BE2C (cell line): ENCODE measurements around the gene OVCH2.

Experiments
- DNase-seq: peaks from one replicate; pipeline ENCODE4 v3.0.0-alpha.2; 2020
- H3K27me3 ChIP-seq: fragments of 250-450 bp; sonication (Bioruptor Pico); 2 replicates; pipeline ENCODE4 v1.5.1; 2020; ENCODE audit warnings: mild to moderate bottlenecking
- H3K36me3 ChIP-seq: fragments of 250-450 bp; sonication (Bioruptor Pico); 2 replicates; pipeline ENCODE4 v1.5.1; 2020; ENCODE audit warnings: mild to moderate bottlenecking
- H3K4me1 ChIP-seq: fragments of 250-450 bp; sonication (Bioruptor Pico); 2 replicates; pipeline ENCODE4 v1.5.1; 2020
- H3K4me3 ChIP-seq: 2 replicates; pipeline ENCODE4 v1.5.1; 2011; ENCODE audit warnings: low read depth, low read length
- H3K9me3 ChIP-seq: fragments of 250-450 bp; sonication (Bioruptor Pico); 2 replicates; pipeline ENCODE4 v1.5.1; 2020
- TF ChIP-seq, protein P1 (sequence below): IDR thresholded peaks from 2 replicates; pipeline ENCODE4 v1.5.1; 2012; ENCODE audit warnings: mild to moderate bottlenecking, low read depth, low read length

OVCH2 gene

DNA sequence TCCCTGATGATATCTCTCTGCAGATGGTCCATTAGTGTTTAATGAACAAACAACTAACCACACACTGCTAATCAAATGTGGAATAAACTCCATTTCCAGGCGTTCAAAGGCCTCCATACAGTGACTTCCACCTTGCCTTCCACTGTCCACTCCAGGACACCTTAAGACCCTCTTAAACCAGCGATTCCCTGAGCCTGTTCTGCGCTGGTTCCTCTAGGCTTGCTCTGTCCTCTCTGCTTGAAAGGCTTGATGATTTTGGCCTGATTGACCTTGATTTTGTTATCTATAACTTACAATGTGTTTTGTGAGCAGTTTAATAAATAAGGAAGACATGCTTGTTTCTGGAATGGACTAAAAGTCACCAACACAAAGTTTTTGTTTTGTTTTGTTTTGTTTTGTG, 12.0 kb downstream of the OVCH2 start:
- H3K27me3 ChIP-seq, result no peaks in the 10 kb centered on the region
- H3K36me3 ChIP-seq, result no peaks in the 10 kb centered on the region
- no peak overlapping the region for H3K4me3 ChIP-seq
- no peaks in the 10 kb centered on the region for H3K4me1 ChIP-seq
- DNase-seq, result no peak
- TF ChIP-seq, protein P1, sequence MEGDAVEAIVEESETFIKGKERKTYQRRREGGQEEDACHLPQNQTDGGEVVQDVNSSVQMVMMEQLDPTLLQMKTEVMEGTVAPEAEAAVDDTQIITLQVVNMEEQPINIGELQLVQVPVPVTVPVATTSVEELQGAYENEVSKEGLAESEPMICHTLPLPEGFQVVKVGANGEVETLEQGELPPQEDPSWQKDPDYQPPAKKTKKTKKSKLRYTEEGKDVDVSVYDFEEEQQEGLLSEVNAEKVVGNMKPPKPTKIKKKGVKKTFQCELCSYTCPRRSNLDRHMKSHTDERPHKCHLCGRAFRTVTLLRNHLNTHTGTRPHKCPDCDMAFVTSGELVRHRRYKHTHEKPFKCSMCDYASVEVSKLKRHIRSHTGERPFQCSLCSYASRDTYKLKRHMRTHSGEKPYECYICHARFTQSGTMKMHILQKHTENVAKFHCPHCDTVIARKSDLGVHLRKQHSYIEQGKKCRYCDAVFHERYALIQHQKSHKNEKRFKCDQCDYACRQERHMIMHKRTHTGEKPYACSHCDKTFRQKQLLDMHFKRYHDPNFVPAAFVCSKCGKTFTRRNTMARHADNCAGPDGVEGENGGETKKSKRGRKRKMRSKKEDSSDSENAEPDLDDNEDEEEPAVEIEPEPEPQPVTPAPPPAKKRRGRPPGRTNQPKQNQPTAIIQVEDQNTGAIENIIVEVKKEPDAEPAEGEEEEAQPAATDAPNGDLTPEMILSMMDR, result no peak
- no peaks in the 10 kb centered on the region for H3K9me3 ChIP-seq

DNA sequence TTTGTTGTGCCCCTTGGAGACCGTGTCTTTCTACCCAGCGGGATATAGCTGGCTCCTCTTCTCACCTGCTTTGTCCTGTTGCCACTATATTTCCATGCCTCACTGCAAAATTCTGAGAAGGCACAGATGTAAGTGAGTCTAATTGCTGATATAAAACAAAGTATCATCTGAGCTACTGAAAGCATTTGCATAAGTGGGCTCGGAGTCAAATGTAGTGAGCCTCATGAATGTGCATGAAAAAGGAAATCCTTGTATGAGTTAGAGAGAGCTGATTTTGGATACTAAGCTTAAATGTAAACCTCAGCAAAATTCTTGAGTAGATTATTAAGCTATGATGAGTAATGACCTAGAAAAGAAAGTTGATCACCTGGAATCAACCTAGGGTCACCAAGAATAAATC, 13.9 kb downstream of the OVCH2 start:
- TF ChIP-seq, protein P1, result no peak
- H3K9me3 ChIP-seq, result no peaks in the 10 kb centered on the region
- H3K4me3 ChIP-seq, result no peak overlapping the region
- DNase-seq, result no peak
- H3K27me3 ChIP-seq, result no peaks in the 10 kb centered on the region
- H3K36me3 ChIP-seq, result no peaks in the 10 kb centered on the region
- no peaks in the 10 kb centered on the region for H3K4me1 ChIP-seq

DNA sequence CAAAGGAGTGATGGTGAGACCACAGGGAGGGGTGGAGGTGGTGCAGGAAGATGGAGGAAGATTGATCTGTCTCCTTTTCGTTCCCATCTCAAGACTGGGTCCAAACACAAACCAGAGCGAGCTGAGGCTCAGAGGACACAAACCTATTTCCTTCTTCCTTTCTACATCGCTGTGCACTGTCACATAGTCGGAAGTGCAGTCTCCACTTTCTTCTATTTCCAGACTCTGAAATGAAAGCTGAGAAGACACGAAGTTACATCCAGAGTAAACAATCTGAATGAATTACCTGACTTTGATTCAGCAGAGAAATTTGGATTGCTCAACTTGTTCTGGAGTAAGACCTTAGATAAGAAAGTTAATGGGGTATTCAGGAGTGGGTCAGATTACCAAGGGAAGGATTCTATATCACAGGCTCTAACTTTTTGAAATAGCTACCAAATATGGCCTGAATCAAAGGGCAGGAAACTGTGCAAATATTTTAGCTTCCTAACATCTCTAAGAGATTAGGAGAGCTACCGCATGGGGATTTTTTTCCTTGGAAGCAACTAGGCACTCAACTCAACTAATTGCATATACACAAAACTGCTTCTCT, 14.4 kb downstream of the OVCH2 start:
- Histone ChIP-seq H3K36me3 (no peaks in the 10 kb centered on the region), H3K4me1 (no peaks in the 10 kb centered on the region), H3K27me3 (no peaks in the 10 kb centered on the region), H3K9me3 (no peaks in the 10 kb centered on the region), H3K4me3 (no peak overlapping the region)
- TF ChIP-seq, protein P1, result no peak
- DNase-seq, result no peak

DNA sequence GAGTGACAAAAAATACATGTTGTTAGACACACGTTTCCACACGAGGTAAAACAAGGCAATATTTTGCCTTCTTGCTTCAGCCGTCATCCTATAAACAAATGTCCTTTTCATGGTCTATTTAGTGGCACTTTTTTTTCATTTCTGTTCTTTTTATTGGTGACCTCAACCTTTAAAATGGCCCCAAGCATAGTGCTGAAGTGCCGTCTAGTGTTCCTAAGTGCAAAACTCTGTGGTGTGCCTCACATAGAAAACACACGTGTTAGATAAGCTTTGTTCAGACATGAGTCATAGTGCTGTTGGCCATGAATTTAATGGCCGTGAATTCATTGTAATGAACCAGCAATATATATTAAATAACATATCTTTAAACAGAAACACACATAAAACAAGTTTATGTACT, 15.6 kb downstream of the OVCH2 start:
- Histone ChIP-seq H3K4me3 (no peak overlapping the region), H3K4me1 (no peaks in the 10 kb centered on the region), H3K36me3 (no peaks in the 10 kb centered on the region), H3K9me3 (no peaks in the 10 kb centered on the region), H3K27me3 (no peaks in the 10 kb centered on the region)
- TF ChIP-seq, protein P1, result no peak
- DNase-seq, result no peak

DNA sequence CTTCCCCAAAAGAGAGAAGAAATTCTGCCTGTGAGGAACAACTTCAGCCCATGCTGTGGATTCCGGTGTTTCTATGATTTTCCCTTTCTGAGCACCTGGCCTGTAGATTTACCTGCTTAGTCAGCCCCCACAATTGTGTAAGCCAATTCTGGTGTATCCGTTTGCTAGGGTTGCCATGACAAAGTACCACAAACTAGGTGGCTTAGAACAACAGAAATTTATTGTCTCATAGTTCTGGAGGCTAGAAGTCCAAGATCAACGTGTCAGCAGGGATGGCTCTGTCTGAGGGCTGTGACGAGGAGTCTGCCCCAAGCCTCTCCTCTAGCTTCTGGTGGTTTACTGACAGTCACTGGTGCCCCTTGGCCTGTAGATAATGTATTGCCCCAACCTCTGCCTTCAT, 17.0 kb downstream of the OVCH2 start:
- no peaks in the 10 kb centered on the region for H3K36me3 ChIP-seq
- no peaks in the 10 kb centered on the region for H3K9me3 ChIP-seq
- no peaks in the 10 kb centered on the region for H3K4me1 ChIP-seq
- TF ChIP-seq, protein P1, result no peak
- H3K27me3 ChIP-seq, result no peaks in the 10 kb centered on the region
- H3K4me3 ChIP-seq, result no peak overlapping the region
- no peak for DNase-seq

DNA sequence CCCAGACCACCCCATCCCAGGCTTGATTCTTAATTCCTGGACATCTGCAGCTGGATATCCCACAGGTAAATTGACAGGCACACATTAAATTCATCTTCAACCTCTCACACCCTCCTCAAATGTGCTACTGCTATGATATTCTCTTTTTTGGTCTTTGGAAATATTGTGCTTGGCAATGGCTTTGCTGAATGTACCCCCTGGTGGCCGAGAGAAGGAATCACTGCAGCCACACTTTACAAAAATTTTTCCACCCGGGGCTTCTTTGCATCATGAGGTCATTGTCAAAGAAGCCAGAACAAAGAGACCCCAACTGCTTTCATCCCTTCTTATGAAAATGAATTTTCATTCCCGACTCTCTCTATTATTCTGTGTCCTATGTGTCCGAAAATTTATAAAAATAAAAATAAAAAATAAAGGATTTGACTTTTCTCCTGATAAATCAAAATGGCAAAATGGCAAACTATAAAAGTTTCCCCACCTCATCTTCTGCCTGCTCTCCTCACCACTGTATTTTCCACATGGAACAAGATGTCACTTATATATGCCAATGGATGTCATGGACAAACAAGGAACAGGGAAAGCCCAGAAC, 17.9 kb downstream of the OVCH2 start:
- TF ChIP-seq, protein P1, result peak; percentile 67
- Histone ChIP-seq H3K9me3 (no peaks in the 10 kb centered on the region), H3K27me3 (no peaks in the 10 kb centered on the region), H3K36me3 (no peaks in the 10 kb centered on the region), H3K4me3 (no peak overlapping the region), H3K4me1 (no peaks in the 10 kb centered on the region)
- no peak for DNase-seq
